B cell (primary cell): ENCODE measurements around the gene SYNGR3. TPM values are rescaled to one million over a fixed set of nuclear protein-coding genes. Genes with fewer than 3 reads are reported as not detected.

Source experiments
- ATAC-seq: fragments of 200-7000 bp; cut with Tn5 transposase; one replicate; pipeline ENCODE4 v1.10.0; 2021; ENCODE audit warnings: low read depth, mild to moderate bottlenecking, moderate number of reproducible peaks, moderate library complexity
- CTCF ChIA-PET: fragments of 350-600 bp; sonication (Branson Sonifier 250); formaldehyde crosslinking; loops from one replicate; lab custom pipeline; 2021; ENCODE audit warnings: antibody characterized with exemption, inconsistent platforms; lab: Charles Lee
- POLR2A ChIA-PET: fragments of 350-600 bp; sonication (Branson Sonifier 250); formaldehyde crosslinking; loops from one replicate; lab custom pipeline; 2021; ENCODE audit warnings: antibody characterized with exemption; lab: Charles Lee
- DNase-seq: peaks from one replicate; pipeline ENCODE4 v3.0.0; 2013
- H2AFZ ChIP-seq: 2 replicates; pipeline ENCODE4 v1.6.1; 2012; ENCODE audit warnings: mild to moderate bottlenecking, low read depth, low read length; ENCODE audit not compliant: insufficient read depth, poor library complexity, severe bottlenecking
- H3K27ac ChIP-seq, 2 donors: 1 replicate in 1 of 2; 2 replicates in 1 of 2; pipeline ENCODE4 v1.5.1; 2012 to 2013; ENCODE audit warnings: low read length in 2 of 2, mild to moderate bottlenecking in 2 of 2, moderate library complexity in 1 of 2
- H3K27me3 ChIP-seq, 4 experiments: fragments of 200-600 bp in 1 of 4; sonication (generic) in 1 of 4; replicated peaks in 1 of 4; 1 replicate in 2 of 4; 2 replicates in 2 of 4; pipeline versions ENCODE4 v1.6.1 to v1.7.0; 2013 to 2016; ENCODE audit warnings: low read length in 3 of 4, mild to moderate bottlenecking in 2 of 4, mixed read lengths in 1 of 4, moderate library complexity in 1 of 4; ENCODE audit not compliant: insufficient read depth in 4 of 4, control insufficient read depth in 3 of 4; ENCODE audit errors: control extremely low read depth in 1 of 4
- H3K36me3 ChIP-seq, 2 experiments: replicated peaks in 1 of 2; 1 replicate in 1 of 2; 2 replicates in 1 of 2; pipeline versions ENCODE4 v1.6.1 to v1.7.1; 2013; ENCODE audit warnings: low read length in 1 of 2; ENCODE audit not compliant: insufficient read depth in 2 of 2, control insufficient read depth in 1 of 2; ENCODE audit errors: control extremely low read depth in 1 of 2, extremely low read depth in 1 of 2
- H3K4me1 ChIP-seq, 2 donors: fragments of 200-600 bp in 1 of 2; sonication (generic) in 1 of 2; 1 replicate in 1 of 2; 2 replicates in 1 of 2; pipeline versions ENCODE4 v1.5.1 to v1.6.1; 2013 to 2017; ENCODE audit warnings: low read length in 2 of 2; ENCODE audit not compliant: control insufficient read depth in 2 of 2, insufficient read depth in 2 of 2
- H3K4me2 ChIP-seq: replicated peaks from 2 replicates; pipeline ENCODE3; 2012; ENCODE audit warnings: mild to moderate bottlenecking, low read depth, low read length; ENCODE audit not compliant: poor library complexity, severe bottlenecking
- H3K4me3 ChIP-seq, 5 experiments: fragments of 200-600 bp in 1 of 5; sonication (generic) in 1 of 5; 1 replicate in 3 of 5; 2 replicates in 2 of 5; pipeline versions ENCODE4 v1.5.1 to v1.7.0; 2011 to 2016; ENCODE audit warnings: low read length in 4 of 5, mild to moderate bottlenecking in 4 of 5, low read depth in 2 of 5, control low read depth in 1 of 5, moderate library complexity in 1 of 5; ENCODE audit not compliant: insufficient read depth in 1 of 5; ENCODE audit errors: control extremely low read depth in 1 of 5, extremely low read depth in 1 of 5
- H3K79me2 ChIP-seq: fragments of 200-600 bp; sonication (generic); one replicate; pipeline ENCODE4 v1.6.0; 2016; ENCODE audit warnings: low read length; ENCODE audit not compliant: control insufficient read depth, insufficient read depth
- H3K9ac ChIP-seq: fragments of 200-600 bp; sonication (generic); 2 replicates; pipeline ENCODE4 v1.6.1; 2017; ENCODE audit warnings: mild to moderate bottlenecking, low read length, moderate library complexity
- H3K9me3 ChIP-seq, 3 donors: one replicate each; pipeline versions ENCODE4 v1.6.1 to v1.7.1; 2013; ENCODE audit warnings: low read length in 2 of 3; ENCODE audit not compliant: control insufficient read depth in 2 of 3, insufficient read depth in 1 of 3; ENCODE audit errors: control extremely low read depth in 1 of 3
- H4K20me1 ChIP-seq: 2 replicates; pipeline ENCODE4 v1.6.0; 2012; ENCODE audit warnings: mild to moderate bottlenecking, low read length; ENCODE audit not compliant: insufficient read depth, control insufficient read depth, poor library complexity, severe bottlenecking
- H3K27ac Mint-ChIP-seq: one replicate; pipeline ENCODE4 v1.8.0; 2021; ENCODE audit warnings: mixed read lengths
- H3K27me3 Mint-ChIP-seq: one replicate; pipeline ENCODE4 v1.8.0; 2021; ENCODE audit warnings: mixed read lengths
- H3K4me1 Mint-ChIP-seq: one replicate; pipeline ENCODE4 v1.8.0; 2021; ENCODE audit warnings: mixed read lengths
- H3K4me3 Mint-ChIP-seq: one replicate; pipeline ENCODE4 v1.8.0; 2021; ENCODE audit warnings: mixed read lengths
- H3K9me3 Mint-ChIP-seq: one replicate; pipeline ENCODE4 v1.8.0; 2022; ENCODE audit warnings: mixed read lengths; ENCODE audit not compliant: insufficient read depth
- EZH2 ChIP-seq: IDR thresholded peaks from 2 replicates; pipeline ENCODE4 v1.6.1; 2012; ENCODE audit warnings: borderline replicate concordance, low read depth, mild to moderate bottlenecking, moderate library complexity, low read length; ENCODE audit not compliant: insufficient read depth, poor library complexity, severe bottlenecking
- whole genome bisulfite sequencing: methylation state at CpG from one replicate; pipeline ENCODE4 v1.1.5; 2013; ENCODE audit warnings: missing lambda C conversion rate; ENCODE audit not compliant: insufficient coverage; 5-methylcytosine and 5-hydroxymethylcytosine counted together
- intact Hi-C: fragments of 100-400 bp; cut with micrococcal nuclease; formaldehyde crosslinking; loops from one replicate; pipeline ENCODE4 v1.10.0; 2022
- polyA plus RNA-seq: library from polyadenylated mRNA; depleted of rRNA; stranded (reverse); fragments of >200 nt; gene quantifications from 2 replicates; pipeline ENCODE4 v1.2.3, GENCODE V29; 2012
- total RNA-seq, 2 donors: library from RNA; stranded (reverse); fragments of 120-200 nt in 1 of 2; gene quantifications; 1 replicate in 1 of 2; 2 replicates in 1 of 2; pipeline versions ENCODE4 v1.2.3 to v1.2.4, GENCODE V29; 2013 to 2022
- TF ChIP-seq, protein P1 (sequence below): fragments of 200-600 bp; IDR thresholded peaks from one replicate; pipeline ENCODE4 v1.8.0; 2022; ENCODE audit warnings: antibody characterized with exemption, mild to moderate bottlenecking

The SYNGR3 gene
- total and polyA plus RNA-seq, 2 donors (not counting 1 experiment from before 2014, with no cell fraction given) = 19.5 to 19.8 TPM

DNA sequence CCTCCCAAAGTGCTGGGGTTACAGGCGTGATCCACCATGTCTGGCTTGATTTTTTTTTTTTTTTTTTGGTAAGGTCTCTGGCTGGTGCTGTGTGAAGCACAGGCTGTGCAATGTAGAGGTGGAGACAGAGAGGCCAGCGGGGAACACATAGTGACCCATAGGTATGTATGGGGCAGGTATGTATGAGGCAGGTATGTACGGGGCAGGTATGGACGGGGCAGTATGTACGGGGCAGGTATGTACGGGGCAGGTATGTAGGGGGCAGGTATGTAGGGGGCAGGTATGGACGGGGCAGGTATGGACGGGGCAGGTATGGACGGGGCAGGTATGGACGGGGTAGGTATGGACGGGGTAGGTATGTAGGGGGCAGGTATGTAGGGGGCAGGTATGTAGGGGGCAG is 40.3 kb upstream of the SYNGR3 start:
- TF ChIP-seq EZH2 = no peak
- TF ChIP-seq, protein P1, sequence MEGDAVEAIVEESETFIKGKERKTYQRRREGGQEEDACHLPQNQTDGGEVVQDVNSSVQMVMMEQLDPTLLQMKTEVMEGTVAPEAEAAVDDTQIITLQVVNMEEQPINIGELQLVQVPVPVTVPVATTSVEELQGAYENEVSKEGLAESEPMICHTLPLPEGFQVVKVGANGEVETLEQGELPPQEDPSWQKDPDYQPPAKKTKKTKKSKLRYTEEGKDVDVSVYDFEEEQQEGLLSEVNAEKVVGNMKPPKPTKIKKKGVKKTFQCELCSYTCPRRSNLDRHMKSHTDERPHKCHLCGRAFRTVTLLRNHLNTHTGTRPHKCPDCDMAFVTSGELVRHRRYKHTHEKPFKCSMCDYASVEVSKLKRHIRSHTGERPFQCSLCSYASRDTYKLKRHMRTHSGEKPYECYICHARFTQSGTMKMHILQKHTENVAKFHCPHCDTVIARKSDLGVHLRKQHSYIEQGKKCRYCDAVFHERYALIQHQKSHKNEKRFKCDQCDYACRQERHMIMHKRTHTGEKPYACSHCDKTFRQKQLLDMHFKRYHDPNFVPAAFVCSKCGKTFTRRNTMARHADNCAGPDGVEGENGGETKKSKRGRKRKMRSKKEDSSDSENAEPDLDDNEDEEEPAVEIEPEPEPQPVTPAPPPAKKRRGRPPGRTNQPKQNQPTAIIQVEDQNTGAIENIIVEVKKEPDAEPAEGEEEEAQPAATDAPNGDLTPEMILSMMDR = no peak
- Histone ChIP-seq H3K4me1 (no peaks in the 10 kb centered on the region), H3K9ac (no peak overlapping the region), H4K20me1 (no peaks in the 10 kb centered on the region), H3K36me3 (no peaks in the 10 kb centered on the region), H3K27me3 (peaks cover 0 to 5% (median 0%) of the 10 kb centered on the region in 4 experiments), H3K9me3 (no peaks in the 10 kb centered on the region), H2AFZ (no peak overlapping the region), H3K27ac (no peak overlapping the region), H3K4me3 (no peak overlapping the region), H3K79me2 (no peaks in the 10 kb centered on the region), H3K4me2 (no peak overlapping the region)
- ChIA-PET CTCF (interaction anchor here (0.7 kb wide), 1 partner anchor 539 kb away, joined by 4 read pairs; no protein-coding TSS in a partner anchor), POLR2A (interaction anchor here (0.7 kb wide), 2 partner anchors 54 to 302 kb away, joined by 4 to 8 read pairs; partner anchors contain the start of gene ECI1)
- Mint-ChIP-seq H3K4me1 (no peaks in the 10 kb centered on the region), H3K9me3 (no peaks in the 10 kb centered on the region), H3K27me3 (peaks cover 4% of the 10 kb centered on the region), H3K27ac (no peak overlapping the region), H3K4me3 (no peak overlapping the region)
- DNase-seq = no peak
- 95% methylated on average over 9 of the region's 11 CpGs for WGBS
- intact Hi-C loops = loop anchor here (10.0 kb wide), 1 partner anchor 45 kb away; no protein-coding TSS in a partner anchor
- ATAC-seq = no peak

DNA sequence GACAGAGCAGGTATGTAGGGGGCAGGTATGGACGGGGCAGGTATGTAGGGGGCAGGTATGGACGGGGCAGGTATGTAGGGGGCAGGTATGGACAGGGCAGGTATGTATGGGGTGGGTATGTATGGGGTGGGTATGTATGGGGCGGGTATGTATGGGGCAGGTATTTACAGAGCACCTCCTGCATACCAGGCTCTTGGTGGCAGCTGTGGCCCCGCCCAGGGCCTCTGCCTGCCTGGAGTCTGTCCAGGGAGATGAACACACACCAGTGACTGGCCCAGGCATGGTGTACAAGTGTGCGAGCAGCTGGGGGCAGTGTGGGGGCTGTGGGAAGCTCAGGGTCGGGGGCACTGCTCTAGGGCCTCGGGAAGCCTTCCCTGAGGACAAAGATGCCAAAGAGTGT is 39.7 kb upstream of the SYNGR3 start:
- peaks cover 4% of the 10 kb centered on the region for H3K27me3 Mint-ChIP-seq
- no peaks in the 10 kb centered on the region for H3K36me3 ChIP-seq
- H2AFZ ChIP-seq = no peak overlapping the region
- H3K4me1 Mint-ChIP-seq = no peaks in the 10 kb centered on the region
- TF ChIP-seq EZH2 = no peak
- TF ChIP-seq, protein P1 = no peak
- no peak for ATAC-seq
- H3K9me3 ChIP-seq = no peaks in the 10 kb centered on the region
- H3K27ac Mint-ChIP-seq = no peak overlapping the region
- H3K9me3 Mint-ChIP-seq = no peaks in the 10 kb centered on the region
- H3K4me3 Mint-ChIP-seq = no peak overlapping the region
- H3K4me1 ChIP-seq = no peaks in the 10 kb centered on the region
- H3K4me3 ChIP-seq = no peak overlapping the region
- no peaks in the 10 kb centered on the region for H4K20me1 ChIP-seq
- WGBS = 83% methylated on average over 7 of the region's 7 CpGs
- H3K27ac ChIP-seq = no peak overlapping the region
- intact Hi-C loops = no loop called here
- no peak overlapping the region for H3K9ac ChIP-seq
- ChIA-PET POLR2A (no interaction called here), CTCF (no interaction called here)
- H3K79me2 ChIP-seq = no peaks in the 10 kb centered on the region
- H3K27me3 ChIP-seq = peaks cover 0 to 5% (median 0%) of the 10 kb centered on the region in 4 experiments
- H3K4me2 ChIP-seq = no peak overlapping the region
- DNase-seq = no peak
